ENCODE data around the gene SBF2. TPM values are rescaled to one million over a fixed set of nuclear protein-coding genes. Genes with fewer than 3 reads are reported as not detected.

Gene SBF2
- total RNA-seq, 4 donors from 2014 or later, result 52.8 to 87.9 (median 62.4) TPM

DNA sequence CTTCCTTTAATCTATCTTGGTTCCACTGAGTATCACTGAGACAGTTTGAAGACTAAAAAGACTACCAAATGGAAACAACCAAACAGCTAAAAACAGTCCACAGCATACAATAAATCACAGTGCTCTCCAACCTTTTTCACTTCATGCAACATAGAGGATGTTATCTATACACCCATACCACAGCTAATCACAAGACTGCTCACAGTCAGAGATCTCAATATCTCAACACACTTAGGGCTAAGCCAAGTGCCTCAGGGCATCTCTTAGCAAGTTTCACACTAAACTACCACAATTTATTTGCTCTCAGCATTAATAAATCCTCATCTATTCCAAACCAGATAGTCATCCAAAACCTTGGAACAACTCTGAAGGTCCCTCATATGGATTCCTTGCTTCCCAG is 129.4 kb downstream of the SBF2 start:
- Histone ChIP-seq H3K27ac (no peak overlapping the region), H3K4me3 (no peak overlapping the region), H3K4me1 (peaks cover 7 to 35% (median 13%) of the 10 kb centered on the region in 3 donors), H3K36me3 (no peaks in the 10 kb centered on the region), H3K9me3 (no peaks in the 10 kb centered on the region), H3K27me3 (no peaks in the 10 kb centered on the region)
- TF ChIP-seq, protein P1, sequence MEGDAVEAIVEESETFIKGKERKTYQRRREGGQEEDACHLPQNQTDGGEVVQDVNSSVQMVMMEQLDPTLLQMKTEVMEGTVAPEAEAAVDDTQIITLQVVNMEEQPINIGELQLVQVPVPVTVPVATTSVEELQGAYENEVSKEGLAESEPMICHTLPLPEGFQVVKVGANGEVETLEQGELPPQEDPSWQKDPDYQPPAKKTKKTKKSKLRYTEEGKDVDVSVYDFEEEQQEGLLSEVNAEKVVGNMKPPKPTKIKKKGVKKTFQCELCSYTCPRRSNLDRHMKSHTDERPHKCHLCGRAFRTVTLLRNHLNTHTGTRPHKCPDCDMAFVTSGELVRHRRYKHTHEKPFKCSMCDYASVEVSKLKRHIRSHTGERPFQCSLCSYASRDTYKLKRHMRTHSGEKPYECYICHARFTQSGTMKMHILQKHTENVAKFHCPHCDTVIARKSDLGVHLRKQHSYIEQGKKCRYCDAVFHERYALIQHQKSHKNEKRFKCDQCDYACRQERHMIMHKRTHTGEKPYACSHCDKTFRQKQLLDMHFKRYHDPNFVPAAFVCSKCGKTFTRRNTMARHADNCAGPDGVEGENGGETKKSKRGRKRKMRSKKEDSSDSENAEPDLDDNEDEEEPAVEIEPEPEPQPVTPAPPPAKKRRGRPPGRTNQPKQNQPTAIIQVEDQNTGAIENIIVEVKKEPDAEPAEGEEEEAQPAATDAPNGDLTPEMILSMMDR (IDR thresholded peaks at IDR 0.05), result no peak
- no peak for ATAC-seq

DNA sequence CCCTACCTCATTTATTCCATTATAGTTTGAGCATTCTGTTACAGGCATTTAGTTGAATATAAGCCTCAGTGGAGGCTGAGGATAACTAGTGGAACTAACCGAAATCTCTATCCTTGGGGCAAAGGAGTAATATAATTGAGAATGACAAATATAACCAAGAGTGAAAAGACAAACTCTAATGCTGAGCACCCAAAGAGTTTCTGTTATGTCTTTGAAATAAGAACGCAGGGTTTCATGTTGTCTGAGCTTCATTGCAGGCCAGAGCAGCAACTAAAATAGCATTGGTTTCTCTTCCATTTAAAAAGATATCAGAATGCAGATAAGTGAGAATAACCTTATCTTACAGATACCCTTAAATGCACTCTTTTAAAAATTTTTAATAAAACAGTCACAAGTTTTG is 131.8 kb downstream of the SBF2 start:
- H3K4me1 ChIP-seq, result peaks cover 7 to 35% (median 13%) of the 10 kb centered on the region in 3 donors
- no peak overlapping the region for H3K4me3 ChIP-seq
- peaks cover 0 to 5% (median 0%) of the 10 kb centered on the region in 3 donors for H3K9me3 ChIP-seq
- H3K27ac ChIP-seq, result peak overlapping the region in 1 of 4 donors; percentile 28
- no peaks in the 10 kb centered on the region for H3K27me3 ChIP-seq
- WGBS, 2 donors (ENCODE audit: low coverage in 1 of 2), result 79 to 100% methylated on average over 2 of the region's 2 CpGs
- no peaks in the 10 kb centered on the region for H3K36me3 ChIP-seq
- TF ChIP-seq POLR2A (IDR thresholded peaks at IDR 0.05) (no peak), EP300 (IDR thresholded peaks at IDR 0.05) (no peak), POLR2AphosphoS5 (IDR thresholded peaks at IDR 0.05) (no peak)
- TF ChIP-seq, protein P1 (IDR thresholded peaks at IDR 0.05), result no peak
- no peak for ATAC-seq

DNA sequence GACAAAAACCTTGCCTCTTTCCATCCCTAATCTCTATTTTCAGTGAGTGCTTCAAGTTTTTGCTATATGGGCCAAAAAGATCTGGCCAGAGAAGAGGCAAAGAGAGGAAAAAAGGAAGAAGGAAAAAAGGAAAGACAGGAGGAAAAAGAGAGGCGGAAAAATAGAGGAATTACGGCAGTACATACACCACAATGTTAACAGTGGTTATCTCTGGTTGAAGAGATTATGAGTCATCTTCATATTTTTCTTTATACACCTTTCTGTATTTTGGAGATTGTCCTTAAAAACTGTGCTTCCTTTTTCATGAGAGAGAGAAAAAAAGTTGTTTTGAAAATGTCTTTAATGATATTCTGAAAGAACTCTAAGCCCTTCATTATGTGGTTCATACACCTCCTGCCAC is 133.7 kb downstream of the SBF2 start:
- no peak for ATAC-seq

DNA sequence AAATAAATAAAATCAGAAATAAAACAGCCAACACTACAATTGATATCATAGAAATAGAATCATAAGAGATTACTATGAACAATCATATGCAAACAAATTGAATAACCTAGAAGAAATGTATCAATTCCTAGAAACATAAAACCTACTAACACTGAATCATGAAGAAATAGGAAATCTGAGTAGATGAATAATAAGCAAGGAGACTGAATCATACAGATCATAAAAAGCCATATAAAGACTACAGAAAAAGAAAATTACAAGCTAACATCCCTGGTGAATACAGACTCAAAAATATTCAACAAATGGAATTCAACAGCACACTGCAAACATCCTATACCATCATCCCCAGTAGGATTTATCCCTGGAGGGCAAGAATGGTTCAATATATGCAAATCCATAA is 135.6 kb downstream of the SBF2 start:
- TF ChIP-seq, protein P1 (IDR thresholded peaks at IDR 0.05), result no peak
- TF ChIP-seq POLR2AphosphoS5 (IDR thresholded peaks at IDR 0.05) (no peak), EP300 (IDR thresholded peaks at IDR 0.05) (no peak), POLR2A (IDR thresholded peaks at IDR 0.05) (no peak)
- H3K4me3 ChIP-seq, result no peak overlapping the region
- no peak for ATAC-seq
- H3K27ac ChIP-seq, result no peak overlapping the region
- no peaks in the 10 kb centered on the region for H3K27me3 ChIP-seq
- peaks cover 0 to 5% (median 0%) of the 10 kb centered on the region in 3 donors for H3K9me3 ChIP-seq
- no peaks in the 10 kb centered on the region for H3K36me3 ChIP-seq
- peaks cover 7 to 31% (median 13%) of the 10 kb centered on the region in 3 donors for H3K4me1 ChIP-seq

More for the DNA sequence above, 133.7 kb downstream of the SBF2 start:
- H3K9me3 ChIP-seq, result peaks cover 0 to 5% (median 0%) of the 10 kb centered on the region in 3 donors
- peaks cover 7 to 35% (median 13%) of the 10 kb centered on the region in 3 donors for H3K4me1 ChIP-seq
- TF ChIP-seq, protein P1 (IDR thresholded peaks at IDR 0.05), result no peak
- TF ChIP-seq EP300 (IDR thresholded peaks at IDR 0.05), result no peak
- TF ChIP-seq POLR2A (IDR thresholded peaks at IDR 0.05), result no peak
- no peak for TF ChIP-seq POLR2AphosphoS5 (IDR thresholded peaks at IDR 0.05)
- no peak overlapping the region for H3K27ac ChIP-seq
- no peaks in the 10 kb centered on the region for H3K36me3 ChIP-seq
- no peaks in the 10 kb centered on the region for H3K27me3 ChIP-seq
- 96 to 100% methylated on average over 2 of the region's 2 CpGs for WGBS, 2 donors (ENCODE audit: low coverage in 1 of 2)
- H3K4me3 ChIP-seq, result no peak overlapping the region

DNA sequence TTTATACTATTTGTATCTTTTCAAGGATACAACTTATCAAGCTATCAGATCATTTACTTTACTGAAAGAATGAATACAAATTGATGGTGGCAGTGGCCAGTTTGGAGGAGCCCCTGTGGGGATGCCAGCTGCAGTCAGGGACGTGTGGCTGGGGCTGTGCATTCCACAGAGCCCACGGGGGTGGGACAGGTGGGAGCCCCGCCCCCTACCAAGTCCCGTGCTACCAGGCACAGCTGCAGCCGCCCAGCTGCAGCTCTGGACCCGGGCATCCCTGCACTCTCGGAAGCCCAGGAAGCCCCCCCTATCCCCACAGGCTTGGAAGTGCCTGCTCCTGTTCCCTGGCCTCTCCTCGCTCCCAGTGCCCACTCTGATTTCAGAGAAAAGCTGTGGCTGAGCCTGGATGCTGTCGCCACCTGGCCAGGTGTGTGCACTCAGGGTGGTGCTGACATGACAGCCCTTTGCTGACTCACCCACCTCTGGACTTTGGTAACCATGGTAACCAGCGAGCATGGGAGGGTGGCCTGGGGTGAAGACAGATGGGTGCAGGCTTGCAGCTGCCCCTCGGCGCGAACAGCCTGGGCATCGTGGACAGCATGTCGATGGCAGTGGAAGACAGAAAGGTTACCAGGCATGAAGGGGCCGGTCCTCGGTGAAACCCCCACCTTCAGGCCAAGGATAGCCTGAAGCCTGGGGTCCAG is 138.1 kb downstream of the SBF2 start:
- Histone ChIP-seq H3K27me3 (no peaks in the 10 kb centered on the region), H3K4me3 (no peak overlapping the region), H3K27ac (no peak overlapping the region), H3K9me3 (peaks cover 0 to 5% (median 0%) of the 10 kb centered on the region in 3 donors), H3K4me1 (peaks cover 0 to 7% (median 0%) of the 10 kb centered on the region in 3 donors), H3K36me3 (no peaks in the 10 kb centered on the region)
- no peak for TF ChIP-seq POLR2A (IDR thresholded peaks at IDR 0.05)
- TF ChIP-seq, protein P1 (IDR thresholded peaks at IDR 0.05), result no peak
- TF ChIP-seq EP300 (IDR thresholded peaks at IDR 0.05), result no peak
- no peak for TF ChIP-seq POLR2AphosphoS5 (IDR thresholded peaks at IDR 0.05)
- no peak for ATAC-seq
- WGBS, 2 donors (ENCODE audit: low coverage in 1 of 2), result 87% methylated on average over 3 of the region's 17 CpGs; no CpG with 5 or more reads in 1 of the 2 donors

Measured in gastroesophageal sphincter (tissue), 4 donors.